Right renal cortex interstitium (tissue), 3 donors: ENCODE measurements around the gene CRYZ. TPM values are rescaled to one million over a fixed set of nuclear protein-coding genes. Genes with fewer than 3 reads are reported as not detected.

ENCODE experiments used
- DNase-seq, 3 donors: peaks; one replicate each; pipeline ENCODE4 v3.0.0-alpha.2; 2013; ENCODE audit warnings: low read depth in 3 of 3, low spot score in 2 of 3
- polyA plus RNA-seq, 3 donors: library from polyadenylated mRNA; unstranded; fragments of 120-200 nt; gene quantifications; one replicate each; pipeline ENCODE4 v1.2.1, GENCODE V29; 2013; ENCODE audit not compliant: insufficient read length in 3 of 3

Gene CRYZ
- polyA plus RNA-seq, 3 donors = 190 to 199 (median 199) TPM

GRCh38 chr1:74731399-74732052, 1.3 kb downstream of the CRYZ start:
- DNase-seq = peak; percentile 21 to 41 (median 38)

GRCh38 chr1:74729741-74730478, 2.9 kb downstream of the CRYZ start:
- no peak for DNase-seq

- DNase-seq = no peak
Observed at GRCh38 chr1:74728736-74729135, 4.1 kb downstream of the CRYZ start.

- no peak for DNase-seq
Observed at GRCh38 chr1:74726063-74726462, 6.8 kb downstream of the CRYZ start.

- DNase-seq = no peak
Observed at GRCh38 chr1:74717626-74718025, 15.2 kb downstream of the CRYZ start.

- no peak for DNase-seq
Observed at GRCh38 chr1:74716822-74717221, 16.0 kb downstream of the CRYZ start.

- no peak for DNase-seq
Observed at GRCh38 chr1:74715806-74716205, 17.0 kb downstream of the CRYZ start.

GRCh38 chr1:74715236-74715502, 17.7 kb downstream of the CRYZ start:
- DNase-seq = no peak

- no peak for DNase-seq
Observed at GRCh38 chr1:74714429-74715235, 18.2 kb downstream of the CRYZ start.

GRCh38 chr1:74713849-74714248, 19.0 kb downstream of the CRYZ start:
- DNase-seq = no peak

GRCh38 chr1:74712881-74713280, 20.0 kb downstream of the CRYZ start:
- DNase-seq = no peak

- no peak for DNase-seq
Observed at GRCh38 chr1:74703386-74704182, 29.3 kb downstream of the CRYZ start.

- no peak for DNase-seq
Observed at GRCh38 chr1:74699331-74699730, 33.5 kb downstream of the CRYZ start.

- no peak for DNase-seq
Observed at GRCh38 chr1:74697832-74698231, 35.0 kb downstream of the CRYZ start.

GRCh38 chr1:74693473-74693872, 39.4 kb downstream of the CRYZ start:
- no peak for DNase-seq

GRCh38 chr1:74690909-74691308, 41.9 kb downstream of the CRYZ start:
- no peak for DNase-seq

GRCh38 chr1:74690364-74690696, 42.5 kb downstream of the CRYZ start:
- no peak for DNase-seq

- peak; percentile 51 to 60 (median 56) for DNase-seq
Observed at GRCh38 chr1:74689621-74690363, 43.1 kb downstream of the CRYZ start.

GRCh38 chr1:74686928-74687327, 45.9 kb downstream of the CRYZ start:
- DNase-seq = no peak

GRCh38 chr1:74684301-74684700, 48.5 kb downstream of the CRYZ start:
- no peak for DNase-seq
